KMS-11 (cell line): ENCODE results near the gene ZC2HC1C.

ENCODE experiments used
- H2AFZ ChIP-seq: fragments of 200-600 bp; sonication (generic); 2 replicates; pipeline ENCODE4 v1.6.1; 2016; ENCODE audit warnings: antibody characterized with exemption, mixed run types, low read depth
- H3K27ac ChIP-seq: fragments of 200-600 bp; sonication (generic); 2 replicates; pipeline ENCODE4 v1.6.1; 2016; ENCODE audit warnings: mild to moderate bottlenecking, mixed run types
- H3K27me3 ChIP-seq: fragments of 200-600 bp; sonication (generic); 2 replicates; pipeline ENCODE4 v1.6.1; 2017; ENCODE audit warnings: mild to moderate bottlenecking, low read depth, mixed run types, moderate library complexity; ENCODE audit not compliant: insufficient read depth
- H3K36me3 ChIP-seq: fragments of 200-600 bp; sonication (generic); 2 replicates; pipeline ENCODE4 v1.6.1; 2017; ENCODE audit warnings: mild to moderate bottlenecking, mixed run types; ENCODE audit not compliant: insufficient read depth
- H3K4me1 ChIP-seq: fragments of 200-600 bp; sonication (generic); 2 replicates; pipeline ENCODE4 v1.6.1; 2016; ENCODE audit warnings: mild to moderate bottlenecking, low read depth, mixed run types; ENCODE audit not compliant: poor library complexity, severe bottlenecking
- H3K4me2 ChIP-seq: fragments of 200-600 bp; sonication (generic); 2 replicates; pipeline ENCODE4 v1.7.0; 2016; ENCODE audit warnings: mild to moderate bottlenecking, mixed run types
- H3K4me3 ChIP-seq: fragments of 200-600 bp; sonication (generic); IDR thresholded peaks from 2 replicates; pipeline ENCODE4 v1.6.1; 2017; ENCODE audit warnings: low read depth, low read length, mixed read lengths; ENCODE audit not compliant: insufficient read depth
- H3K79me2 ChIP-seq: fragments of 200-600 bp; sonication (generic); 2 replicates; pipeline ENCODE4 v1.6.1; 2016; ENCODE audit warnings: low read depth, mixed run types; ENCODE audit not compliant: insufficient read depth
- H3K9ac ChIP-seq: fragments of 200-600 bp; sonication (generic); 2 replicates; pipeline ENCODE4 v1.6.1; 2016; ENCODE audit warnings: mild to moderate bottlenecking, mixed run types
- H4K20me1 ChIP-seq: fragments of 200-600 bp; sonication (generic); 2 replicates; pipeline ENCODE4 v1.6.1; 2016; ENCODE audit warnings: mild to moderate bottlenecking, mixed run types; ENCODE audit not compliant: insufficient read depth
- CTCF ChIP-seq: fragments of 200-600 bp; sonication (generic); conservative IDR thresholded peaks from 2 replicates; pipeline ENCODE4 v1.6.1; 2017; ENCODE audit warnings: low read depth, mild to moderate bottlenecking, antibody characterized with exemption, low read length, moderate library complexity, mixed read lengths

Gene ZC2HC1C

GRCh38 chr14:75077794-75078193 is 8.4 kb downstream of the ZC2HC1C start:
- Histone ChIP-seq H2AFZ (no peak overlapping the region), H3K27me3 (no peaks in the 10 kb centered on the region), H3K4me3 (no peak overlapping the region), H3K9ac (no peak overlapping the region), H3K36me3 (no peaks in the 10 kb centered on the region), H3K4me1 (no peaks in the 10 kb centered on the region), H3K4me2 (no peak overlapping the region), H4K20me1 (no peaks in the 10 kb centered on the region), H3K79me2 (no peaks in the 10 kb centered on the region), H3K27ac (no peak overlapping the region)
- no peak for TF ChIP-seq CTCF

- H3K9ac ChIP-seq = no peak overlapping the region
- H3K4me1 ChIP-seq = no peaks in the 10 kb centered on the region
- H3K27me3 ChIP-seq = no peaks in the 10 kb centered on the region
- H3K79me2 ChIP-seq = no peaks in the 10 kb centered on the region
- no peaks in the 10 kb centered on the region for H3K36me3 ChIP-seq
- no peak for TF ChIP-seq CTCF
- H3K4me2 ChIP-seq = no peak overlapping the region
- H3K4me3 ChIP-seq = no peak overlapping the region
- H2AFZ ChIP-seq = no peak overlapping the region
- no peaks in the 10 kb centered on the region for H4K20me1 ChIP-seq
- H3K27ac ChIP-seq = no peak overlapping the region
Measured at GRCh38 chr14:75079521-75079920, 10.1 kb downstream of the ZC2HC1C start.

- H4K20me1 ChIP-seq = no peaks in the 10 kb centered on the region
- no peak overlapping the region for H3K4me2 ChIP-seq
- no peaks in the 10 kb centered on the region for H3K36me3 ChIP-seq
- no peak overlapping the region for H3K9ac ChIP-seq
- H3K27ac ChIP-seq = no peak overlapping the region
- no peak overlapping the region for H2AFZ ChIP-seq
- no peaks in the 10 kb centered on the region for H3K79me2 ChIP-seq
- no peaks in the 10 kb centered on the region for H3K27me3 ChIP-seq
- H3K4me1 ChIP-seq = no peaks in the 10 kb centered on the region
- no peak overlapping the region for H3K4me3 ChIP-seq
- TF ChIP-seq CTCF = no peak
Measured at GRCh38 chr14:75081660-75082229, 12.3 kb downstream of the ZC2HC1C start.

- Histone ChIP-seq H4K20me1 (no peaks in the 10 kb centered on the region), H3K79me2 (no peaks in the 10 kb centered on the region), H3K9ac (no peak overlapping the region), H3K27me3 (no peaks in the 10 kb centered on the region), H3K4me1 (no peaks in the 10 kb centered on the region), H3K4me3 (no peak overlapping the region), H3K27ac (no peak overlapping the region), H3K36me3 (no peaks in the 10 kb centered on the region), H2AFZ (no peak overlapping the region), H3K4me2 (no peak overlapping the region)
- TF ChIP-seq CTCF = no peak
Measured at GRCh38 chr14:75083271-75083670, 13.8 kb downstream of the ZC2HC1C start.
